ENCODE data around the gene LAPTM5. TPM values are rescaled to one million over a fixed set of nuclear protein-coding genes. Genes with fewer than 3 reads are reported as not detected.

LAPTM5 gene
- total RNA-seq, 4 donors from 2014 or later = 2.3 to 14.8 (median 10.1) TPM

GRCh38 chr1:30726773-30727684, 30.5 kb downstream of the LAPTM5 start:
- in situ Hi-C loops (cut with MboI; ENCODE audit: low sequenced_read_pairs in 4 of 4) (loop anchor here in 3 of 4 donors (5.0 to 10.0 kb wide), 3 partner anchors 50 to 188 kb away; no protein-coding TSS in a partner anchor), intact Hi-C loops (cut with DNase I; ENCODE audit: low total_unique reads) (no loop called here)
- no peak overlapping the region for H3K4me3 ChIP-seq
- no peaks in the 10 kb centered on the region for H3K27me3 ChIP-seq
- no peak for TF ChIP-seq POLR2A (IDR thresholded peaks at IDR 0.05)
- H3K4me1 ChIP-seq = no peaks in the 10 kb centered on the region
- H3K36me3 ChIP-seq = no peaks in the 10 kb centered on the region
- no peaks in the 10 kb centered on the region for H3K9me3 ChIP-seq
- DNase-seq (no peak), ATAC-seq (no peak)
- no peak overlapping the region for H3K27ac ChIP-seq

DNA sequence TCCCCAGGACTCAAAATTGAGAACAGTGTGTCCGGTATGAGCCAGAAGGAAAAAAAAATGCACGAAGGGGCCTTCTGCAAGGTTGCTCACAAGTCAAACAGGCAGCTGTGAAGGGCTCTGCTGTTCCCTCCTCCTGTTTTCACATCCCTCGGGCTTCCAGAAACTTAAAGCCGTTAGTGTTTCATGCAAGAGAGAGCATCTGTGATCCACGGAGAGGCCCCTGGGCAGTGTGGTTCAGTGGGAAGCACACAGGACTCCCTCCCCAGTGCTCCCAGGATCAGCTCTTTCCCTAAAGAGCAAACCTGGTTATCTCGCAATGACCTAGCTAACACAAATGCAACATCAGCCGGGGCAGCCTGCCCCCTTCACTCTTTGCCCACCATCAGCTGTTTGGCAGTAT, 31.3 kb downstream of the LAPTM5 start:
- no peak for TF ChIP-seq POLR2A (IDR thresholded peaks at IDR 0.05)
- TF ChIP-seq CTCF (IDR thresholded peaks at IDR 0.05 in 4 of 5, conservative IDR thresholded peaks at IDR 0.05 in 1 of 5) = no peak
- no peak for ATAC-seq
- H3K4me3 ChIP-seq = no peak overlapping the region
- no peaks in the 10 kb centered on the region for H3K36me3 ChIP-seq
- no peak overlapping the region for H3K27ac ChIP-seq
- no peaks in the 10 kb centered on the region for H3K4me1 ChIP-seq
- intact Hi-C loops (cut with DNase I; ENCODE audit: low total_unique reads) (no loop called here), in situ Hi-C loops (cut with MboI; ENCODE audit: low sequenced_read_pairs in 4 of 4) (loop anchor here in 3 of 4 donors (5.0 to 10.0 kb wide), 3 partner anchors 51 to 189 kb away; no protein-coding TSS in a partner anchor)
- no peaks in the 10 kb centered on the region for H3K9me3 ChIP-seq
- no peak for DNase-seq
- no peaks in the 10 kb centered on the region for H3K27me3 ChIP-seq

DNA sequence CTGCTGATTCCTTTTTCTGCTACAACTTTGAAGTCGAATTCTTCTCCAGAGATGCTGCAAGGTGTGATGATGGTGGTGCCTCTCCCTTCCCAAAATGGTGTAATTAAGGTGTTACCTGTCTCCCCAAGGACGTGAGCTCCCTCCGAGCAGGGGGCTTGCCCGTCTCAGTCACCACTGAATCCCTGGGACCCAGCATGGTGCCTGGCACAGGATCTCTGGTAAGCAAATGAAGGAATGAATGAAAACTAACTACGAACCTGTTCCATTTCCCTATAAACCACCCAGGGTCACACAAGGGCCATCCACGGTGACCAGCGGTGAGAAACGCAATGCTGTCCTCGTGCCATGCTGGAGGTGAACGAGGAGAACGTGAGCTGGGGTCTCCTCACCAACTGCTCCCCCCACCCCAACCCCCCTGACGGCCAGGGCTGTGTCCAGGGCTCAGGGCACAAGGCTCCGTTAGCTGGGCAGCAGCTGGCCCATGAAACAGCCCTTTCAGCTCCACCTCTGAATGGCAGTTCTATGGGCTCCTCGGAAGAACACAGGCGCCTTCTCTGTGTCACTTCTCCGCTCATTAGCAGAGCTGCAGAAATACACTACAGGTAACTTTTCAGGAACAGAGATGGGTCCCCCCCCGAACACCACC, 32.0 kb downstream of the LAPTM5 start:
- H3K36me3 ChIP-seq = no peaks in the 10 kb centered on the region
- TF ChIP-seq POLR2A (IDR thresholded peaks at IDR 0.05) (no peak), CTCF (IDR thresholded peaks at IDR 0.05 in 4 of 5, conservative IDR thresholded peaks at IDR 0.05 in 1 of 5) (no peak)
- no peaks in the 10 kb centered on the region for H3K27me3 ChIP-seq
- no peak for DNase-seq
- in situ Hi-C loops (cut with MboI; ENCODE audit: low sequenced_read_pairs in 4 of 4) (loop anchor here in 3 of 4 donors (5.0 to 10.0 kb wide), 3 partner anchors 52 to 189 kb away; no protein-coding TSS in a partner anchor), intact Hi-C loops (cut with DNase I; ENCODE audit: low total_unique reads) (no loop called here)
- no peaks in the 10 kb centered on the region for H3K4me1 ChIP-seq
- H3K9me3 ChIP-seq = no peaks in the 10 kb centered on the region
- no peak overlapping the region for H3K4me3 ChIP-seq
- H3K27ac ChIP-seq = no peak overlapping the region
- ATAC-seq = no peak

DNA sequence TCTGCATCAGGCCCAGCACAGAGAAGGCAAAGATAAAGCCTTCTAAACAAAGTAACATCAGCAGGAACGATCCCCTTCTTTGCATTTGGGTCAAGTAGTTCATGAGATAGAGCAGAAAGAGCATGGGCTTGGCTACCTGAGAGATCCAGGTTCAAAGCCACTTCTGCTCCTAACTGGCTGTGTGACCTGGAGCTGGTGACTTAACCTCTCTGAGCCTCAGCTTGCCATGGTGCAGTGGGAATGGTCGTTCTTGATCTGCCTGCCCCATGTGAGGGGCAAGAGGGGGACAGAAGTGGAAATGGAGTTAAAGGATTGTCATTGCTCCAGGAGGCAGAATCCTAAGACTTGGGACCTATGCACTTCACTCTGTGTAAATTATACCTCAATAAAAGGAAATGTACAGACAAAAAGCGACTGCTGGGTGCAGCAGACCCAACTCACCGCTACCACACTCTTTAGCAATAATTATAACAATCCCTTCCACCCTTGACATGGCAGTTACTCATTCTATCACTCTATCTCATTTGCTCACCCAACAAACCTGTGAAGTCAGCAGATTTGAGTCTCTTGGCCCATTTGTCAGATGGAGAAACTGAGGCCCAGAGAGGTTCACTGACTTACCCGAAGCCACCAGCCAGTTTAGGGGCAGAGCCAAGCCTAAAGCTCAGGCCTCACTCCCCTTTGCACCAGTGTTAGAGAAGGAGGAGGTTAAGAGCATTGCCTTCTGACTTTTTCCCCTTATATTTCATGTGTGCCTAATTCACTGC, 32.7 kb downstream of the LAPTM5 start:
- Histone ChIP-seq H3K27me3 (no peaks in the 10 kb centered on the region), H3K27ac (no peak overlapping the region), H3K36me3 (no peaks in the 10 kb centered on the region), H3K4me3 (no peak overlapping the region), H3K4me1 (no peaks in the 10 kb centered on the region), H3K9me3 (no peaks in the 10 kb centered on the region)
- TF ChIP-seq POLR2A (IDR thresholded peaks at IDR 0.05) = no peak
- no peak for TF ChIP-seq CTCF (IDR thresholded peaks at IDR 0.05 in 4 of 5, conservative IDR thresholded peaks at IDR 0.05 in 1 of 5)
- in situ Hi-C loops (cut with MboI; ENCODE audit: low sequenced_read_pairs in 4 of 4) = loop anchor here (5.0 to 25.0 kb wide), 5 partner anchors 52 to 1838 kb away; no protein-coding TSS in a partner anchor
- ATAC-seq (no peak), DNase-seq (no peak)
- intact Hi-C loops (cut with DNase I; ENCODE audit: low total_unique reads) = no loop called here

Measured in gastrocnemius medialis (tissue), 4 donors.